GM13976 (cell line): ENCODE results near the gene PLK3.
A peak's percentile ranks its signal among the peaks of the same experiment; 100 is the strongest.

Experiments
- DNase-seq: peaks from one replicate; pipeline ENCODE4 v3.0.0; 2012; ENCODE audit warnings: low spot score
- CTCF ChIP-seq: IDR thresholded peaks from 2 replicates; pipeline ENCODE4 v1.5.1; 2012; ENCODE audit warnings: borderline replicate concordance, mild to moderate bottlenecking; ENCODE audit not compliant: insufficient read depth; ENCODE audit errors: extremely low read depth, missing control alignments, control extremely low read depth
- in situ Hi-C: fragments of 300-500 bp; cut with MboI; formaldehyde crosslinking; loops from one replicate; pipeline ENCODE4 v1.12.0; 2022; ENCODE audit warnings: low sequenced_read_pairs, mixed read lengths, inconsistent platforms; ENCODE audit not compliant: unreplicated experiment

PLK3 gene

GRCh38 chr1:44842486-44842861, 42.3 kb downstream of the PLK3 start:
- peak; percentile 38 for DNase-seq
- in situ Hi-C loops, result no loop called here
- no peak for TF ChIP-seq CTCF

DNA sequence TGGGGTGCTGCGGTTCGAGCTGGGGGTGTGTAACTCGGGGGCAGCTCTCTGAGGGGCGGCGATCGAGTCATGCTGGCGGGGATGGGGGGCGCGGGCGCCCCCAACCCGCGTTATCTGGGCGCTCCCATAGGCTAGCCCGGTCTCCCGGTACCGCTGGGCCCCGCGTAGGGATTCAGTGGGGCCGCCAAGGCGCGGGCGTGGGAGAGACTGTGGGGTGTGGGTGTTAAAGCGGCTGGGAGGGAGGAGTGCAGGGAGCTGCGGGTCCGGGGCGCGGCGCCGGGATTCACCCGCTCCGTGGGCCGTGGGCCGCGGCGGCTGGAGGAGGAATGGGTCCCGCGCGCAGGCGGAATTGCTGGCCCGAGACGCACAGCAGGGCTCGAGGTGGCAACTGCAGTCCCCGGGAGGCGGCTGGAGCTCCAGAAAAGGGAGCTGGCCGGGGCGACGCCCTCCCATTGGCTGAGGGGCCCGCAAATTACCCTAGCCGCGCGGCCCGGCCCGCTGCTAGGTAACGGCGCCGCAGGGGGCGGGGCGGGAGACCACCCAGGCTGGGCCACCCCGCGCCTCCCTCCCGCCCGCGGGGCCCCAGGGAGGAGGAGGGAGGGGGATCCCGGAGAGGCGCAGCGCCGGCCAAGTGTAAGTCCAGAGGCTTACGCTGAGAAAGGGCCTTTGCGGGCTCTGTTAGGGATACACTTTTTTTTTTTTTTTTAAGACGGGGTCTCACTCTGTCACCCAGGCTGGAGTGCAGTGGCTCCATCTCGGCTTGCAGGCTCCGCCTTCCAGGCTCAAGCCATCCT, 42.9 kb downstream of the PLK3 start, which contains the start of gene PTCH2:
TSS of gene PTCH2 (minus strand) at position 392 of the 794 bp plus-strand sequence. CDS start at position 71, 321 bp downstream.
- peak; percentile 79 for DNase-seq
- no peak for TF ChIP-seq CTCF
- in situ Hi-C loops, result no loop called here

DNA sequence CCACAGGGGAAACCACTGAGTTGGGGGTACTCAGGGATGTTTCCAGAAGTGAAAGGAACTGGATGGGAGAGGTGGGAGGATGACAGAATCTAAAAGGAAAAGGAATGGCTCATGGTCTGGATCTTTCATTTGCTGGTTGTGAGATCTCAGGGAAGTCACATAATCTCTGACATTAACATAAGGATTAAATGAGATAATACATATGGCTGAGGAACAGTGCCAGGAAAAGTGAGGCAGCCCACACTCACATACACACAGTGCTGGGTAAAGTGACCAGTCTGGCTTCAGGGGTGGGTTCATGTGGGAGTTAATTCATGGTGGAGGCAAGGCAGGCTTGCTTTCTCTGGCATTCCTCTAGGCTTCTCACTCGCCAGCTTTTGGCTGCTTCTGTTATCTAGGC, 46.8 kb downstream of the PLK3 start:
- TF ChIP-seq CTCF, result no peak
- no peak for DNase-seq
- in situ Hi-C loops, result no loop called here

GRCh38 chr1:44847845-44848244, 47.7 kb downstream of the PLK3 start:
- no peak for TF ChIP-seq CTCF
- in situ Hi-C loops, result no loop called here
- DNase-seq, result no peak

GRCh38 chr1:44848456-44849181, 48.4 kb downstream of the PLK3 start:
- in situ Hi-C loops, result no loop called here
- TF ChIP-seq CTCF, result no peak
- no peak for DNase-seq

DNA sequence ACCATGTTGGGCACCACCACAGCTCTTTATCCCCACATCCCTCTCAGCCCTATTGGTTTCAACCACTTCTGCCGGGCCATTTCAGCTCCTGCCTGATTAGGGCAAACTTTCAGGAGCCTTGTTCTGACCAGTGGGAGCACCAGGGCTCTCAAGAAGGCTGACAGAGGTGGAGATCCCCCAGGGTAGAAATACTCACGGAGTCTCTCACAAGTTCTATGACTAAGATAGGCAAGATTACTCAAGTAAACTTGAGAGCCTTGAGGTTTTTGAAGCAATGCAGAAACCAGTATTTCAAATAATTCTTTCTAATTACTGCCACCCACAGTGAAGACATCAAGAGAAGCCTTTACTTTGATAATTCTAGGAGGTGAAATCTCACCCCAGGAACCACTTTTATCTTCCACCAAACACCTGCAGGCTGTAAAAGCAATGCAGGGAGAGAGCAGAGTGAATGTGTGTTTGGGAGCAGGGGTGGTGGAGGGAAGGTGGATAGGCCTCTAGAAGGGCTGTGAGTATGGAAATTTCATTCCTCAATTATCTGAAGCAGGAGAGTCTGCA, 49.5 kb downstream of the PLK3 start:
- in situ Hi-C loops, result loop anchor here (10.0 kb wide), 1 partner anchor 155 kb away; no protein-coding TSS in a partner anchor
- DNase-seq, result no peak
- no peak for TF ChIP-seq CTCF
